GM18519 (cell line): ENCODE data around the gene NAT14.
"Not testable (repeated sequence)": the region's sequence is repeated elsewhere in the genome, so short reads cannot be mapped to it uniquely, and the experiment has no call there.

ENCODE experiments used
- ATAC-seq: cut with Tn5 transposase; IDR thresholded peaks from one replicate; pipeline ENCODE4 v1.9.1; 2021; ENCODE audit warnings: mild to moderate bottlenecking, moderate library complexity; ENCODE audit not compliant: unreplicated experiment, low FRiP score

Gene NAT14

DNA sequence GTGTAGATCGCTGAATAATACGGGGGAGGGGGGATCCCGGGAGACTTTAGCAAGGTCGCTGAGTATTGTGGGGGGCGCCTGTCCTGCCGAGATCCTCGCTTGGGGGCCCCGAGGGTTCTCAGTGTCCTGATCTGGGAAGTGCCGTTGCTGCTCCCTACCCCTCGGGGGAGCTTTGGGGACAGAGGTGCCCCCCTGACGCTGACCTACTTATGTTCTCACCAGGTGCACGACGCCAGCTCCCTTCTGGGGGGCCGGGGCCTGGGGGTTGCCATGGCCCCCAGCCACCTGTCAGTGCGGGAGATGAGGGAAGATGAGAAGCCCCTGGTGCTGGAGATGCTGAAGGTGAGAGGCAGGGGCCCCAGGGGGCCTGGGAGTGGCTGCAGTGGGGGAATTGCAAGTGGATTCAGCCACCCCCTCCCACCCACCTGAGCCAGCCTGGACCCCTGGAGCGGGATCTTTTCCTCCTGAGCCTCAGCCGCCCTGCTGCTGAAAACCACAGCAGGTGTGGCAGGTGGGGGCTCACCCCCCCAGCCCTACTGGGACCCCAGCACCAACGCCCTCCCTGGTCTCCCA, 537 bp downstream of the NAT14 start:
- no peak for ATAC-seq

GRCh38 chr19:55486043-55486970, 1.3 kb downstream of the NAT14 start:
- ATAC-seq: no peak

GRCh38 chr19:55486971-55487923, 2.3 kb downstream of the NAT14 start:
- ATAC-seq: no peak

GRCh38 chr19:55487924-55488687, 3.1 kb downstream of the NAT14 start, which contains the start of gene SSC5D:
Gene SSC5D, plus strand, starts transcription at chr19:55488436. Its CDS starts 154 bp downstream, at chr19:55488590.
- no peak for ATAC-seq

GRCh38 chr19:55488986-55489710, 4.2 kb downstream of the NAT14 start:
- ATAC-seq: no peak

DNA sequence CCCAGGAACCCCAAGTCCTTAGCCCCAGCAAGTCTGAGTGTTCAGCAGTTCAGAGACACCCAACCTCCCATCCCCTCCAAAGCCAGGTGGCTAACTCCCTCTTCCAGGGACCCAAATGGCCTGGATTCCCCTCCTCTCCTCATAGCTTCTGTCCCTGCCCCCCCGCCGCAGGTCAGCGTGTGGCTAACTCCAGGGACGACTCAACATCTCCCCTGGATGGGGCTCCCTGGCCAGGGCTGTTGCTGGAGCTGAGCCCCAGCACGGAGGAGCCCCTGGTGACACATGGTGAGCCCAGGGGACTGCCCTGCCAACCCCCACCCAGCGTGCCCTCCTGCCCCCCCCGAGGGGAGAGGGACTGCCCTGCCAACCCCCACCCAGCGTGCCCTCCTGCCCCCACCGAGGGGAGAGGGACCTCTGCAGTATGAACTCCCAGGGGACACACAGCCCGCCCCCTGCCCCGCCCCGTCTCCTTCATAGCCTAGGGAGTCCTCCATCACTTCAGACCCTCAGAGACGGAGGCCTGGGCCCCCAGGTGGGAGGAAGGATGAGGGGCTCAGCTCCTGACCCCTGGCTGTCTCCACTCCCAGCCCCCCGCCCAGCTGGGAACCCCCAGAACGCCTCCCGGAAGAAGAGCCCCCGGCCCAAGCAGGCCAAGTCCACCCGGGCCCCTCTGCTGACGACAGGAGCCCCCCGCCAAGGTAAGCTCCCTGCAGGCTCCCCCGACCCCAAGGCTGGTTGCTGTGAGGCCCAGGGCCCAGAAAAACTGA, 4.9 kb downstream of the NAT14 start:
- ATAC-seq: no peak

DNA sequence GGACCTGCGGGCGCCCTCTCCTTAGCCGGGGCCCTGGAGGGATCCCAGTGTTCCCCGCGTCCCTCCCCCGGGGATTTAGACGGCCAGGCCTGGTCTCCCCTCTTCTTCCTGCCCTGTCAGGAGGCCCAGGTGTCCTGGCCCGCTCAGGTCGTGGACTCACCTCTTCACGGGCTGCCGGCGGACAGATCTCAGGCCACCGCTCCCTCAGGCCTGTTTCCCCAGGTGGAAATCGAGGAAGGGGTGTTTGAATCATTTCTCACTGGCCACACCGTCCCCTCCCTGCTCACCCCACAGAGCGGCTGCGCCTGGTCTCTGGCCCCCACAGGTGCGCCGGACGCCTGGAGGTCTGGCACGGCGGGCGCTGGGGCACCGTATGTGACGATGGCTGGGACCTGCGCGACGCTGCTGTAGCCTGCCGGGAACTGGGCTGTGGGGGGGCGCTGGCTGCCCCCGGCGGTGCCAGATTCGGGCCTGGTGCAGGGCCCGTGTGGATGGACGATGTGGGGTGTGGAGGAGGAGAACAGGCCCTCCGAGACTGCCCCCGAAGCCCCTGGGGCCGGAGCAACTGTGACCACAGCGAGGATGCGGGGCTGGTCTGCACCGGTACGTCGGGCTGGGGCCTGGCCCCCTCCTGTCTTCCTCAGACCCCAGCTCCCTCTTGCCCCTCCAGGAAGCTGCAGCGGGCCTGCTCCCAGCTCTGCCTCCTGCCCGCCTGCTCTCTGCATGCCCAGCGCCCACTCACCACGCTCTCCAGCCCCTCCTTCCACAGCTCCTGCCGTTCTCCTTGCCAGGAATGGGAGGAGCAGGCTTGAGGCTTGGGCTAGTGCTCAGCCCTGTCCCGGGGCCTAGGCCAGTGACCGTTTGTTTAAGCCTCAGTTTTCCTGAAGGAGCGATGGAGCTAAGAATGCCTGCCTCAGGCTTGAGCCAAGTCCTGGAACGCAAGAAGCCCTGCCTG, 5.8 kb downstream of the NAT14 start:
- ATAC-seq: no peak

DNA sequence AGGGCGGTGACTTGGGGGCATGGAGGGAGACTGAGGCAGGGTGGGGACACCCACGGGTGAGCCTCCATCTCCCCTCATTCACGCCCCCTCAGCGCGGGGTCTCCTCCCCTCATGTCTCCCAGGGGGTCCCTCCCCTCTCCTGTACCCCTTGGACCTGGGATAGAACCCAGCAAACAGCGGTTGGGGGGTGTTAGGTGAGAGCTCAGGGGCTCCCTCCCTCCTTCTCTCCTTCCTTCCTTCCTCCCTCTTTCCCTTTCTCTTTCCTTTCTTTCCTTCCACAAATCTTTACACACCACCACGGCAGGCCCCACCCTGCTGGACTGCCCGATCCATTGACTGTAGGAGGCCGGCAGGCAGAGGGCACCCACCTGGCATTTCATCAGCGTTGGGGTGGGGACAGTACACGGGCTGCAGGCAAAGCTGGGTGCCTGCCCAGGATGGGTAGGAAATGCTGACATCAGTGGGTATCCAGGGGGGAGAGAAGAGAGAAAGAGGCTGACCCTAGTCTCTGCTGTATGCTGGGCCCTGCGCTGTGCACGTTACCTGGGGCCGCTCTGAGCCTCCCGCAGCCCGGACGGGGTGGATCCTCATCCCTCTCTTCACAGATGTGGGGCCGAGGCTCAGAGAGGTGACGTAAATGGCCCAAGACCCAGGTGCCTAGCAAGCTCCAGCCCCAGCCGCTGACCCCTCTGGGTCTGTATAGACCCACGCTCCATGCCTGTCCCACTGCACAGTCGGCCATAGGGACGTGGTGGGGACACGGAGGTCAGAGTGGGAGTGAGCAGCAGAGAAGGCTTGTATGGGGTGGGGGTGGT, 6.8 kb downstream of the NAT14 start:
- no peak for ATAC-seq

DNA sequence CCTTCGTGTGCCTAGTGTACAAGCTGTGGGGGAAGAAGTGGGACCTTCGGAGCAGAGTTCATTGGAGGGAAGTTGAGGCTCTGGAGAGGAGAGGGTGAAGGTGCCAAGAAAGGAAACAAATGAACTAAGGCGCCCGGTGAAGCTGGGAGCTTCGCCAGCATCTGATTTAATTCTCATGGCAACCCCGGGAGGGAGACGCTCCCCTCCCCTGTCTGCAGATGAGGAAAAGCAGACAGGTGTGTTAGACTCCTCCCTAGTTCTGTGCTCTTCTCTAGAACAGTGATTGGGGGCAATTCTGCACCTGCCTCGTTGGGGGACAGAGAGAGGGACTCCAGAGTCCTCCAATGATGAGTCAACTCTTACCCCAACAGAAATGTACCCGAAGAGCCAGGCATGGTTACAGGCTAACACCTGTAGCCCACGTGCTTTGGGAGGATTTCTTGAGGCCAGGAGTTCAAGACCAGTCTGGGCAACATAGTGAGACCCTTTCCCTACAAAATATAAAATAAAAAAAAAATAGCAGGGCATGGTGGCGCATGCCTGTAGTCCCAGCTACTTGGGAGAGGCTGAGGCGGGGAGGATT, 7.5 kb downstream of the NAT14 start:
- no peak for ATAC-seq

DNA sequence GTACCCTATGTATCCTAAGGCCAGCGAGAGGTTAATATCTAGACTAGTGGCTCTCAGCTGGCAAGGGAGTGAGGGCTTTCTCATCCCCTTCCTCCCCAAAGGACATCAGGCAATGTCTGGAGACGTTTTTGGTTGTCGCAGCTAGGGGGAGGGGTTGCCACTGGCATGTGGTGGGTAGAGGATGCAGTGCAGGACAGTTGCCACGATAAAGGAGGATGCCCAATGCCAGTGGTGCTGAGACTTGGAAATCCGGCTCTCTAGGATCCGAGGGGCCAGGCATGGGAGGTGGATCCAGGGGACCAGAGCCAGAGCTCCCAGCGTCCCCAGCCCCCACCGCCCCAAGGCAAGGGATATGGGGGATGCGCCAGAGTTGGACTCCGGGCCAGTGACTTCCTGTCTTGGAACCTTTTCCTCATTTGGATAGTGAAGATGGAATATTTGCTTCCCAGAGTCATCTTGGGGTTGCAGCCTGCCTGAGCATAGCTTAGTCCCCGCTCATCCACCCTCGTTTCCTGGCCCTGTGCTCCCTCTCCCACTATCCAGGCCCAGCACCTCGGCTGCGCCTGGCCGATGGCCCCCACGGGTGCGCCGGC, 8.2 kb downstream of the NAT14 start:
- ATAC-seq: no peak

- no peak for ATAC-seq
Measured at GRCh38 chr19:55493645-55494171, 8.7 kb downstream of the NAT14 start.

DNA sequence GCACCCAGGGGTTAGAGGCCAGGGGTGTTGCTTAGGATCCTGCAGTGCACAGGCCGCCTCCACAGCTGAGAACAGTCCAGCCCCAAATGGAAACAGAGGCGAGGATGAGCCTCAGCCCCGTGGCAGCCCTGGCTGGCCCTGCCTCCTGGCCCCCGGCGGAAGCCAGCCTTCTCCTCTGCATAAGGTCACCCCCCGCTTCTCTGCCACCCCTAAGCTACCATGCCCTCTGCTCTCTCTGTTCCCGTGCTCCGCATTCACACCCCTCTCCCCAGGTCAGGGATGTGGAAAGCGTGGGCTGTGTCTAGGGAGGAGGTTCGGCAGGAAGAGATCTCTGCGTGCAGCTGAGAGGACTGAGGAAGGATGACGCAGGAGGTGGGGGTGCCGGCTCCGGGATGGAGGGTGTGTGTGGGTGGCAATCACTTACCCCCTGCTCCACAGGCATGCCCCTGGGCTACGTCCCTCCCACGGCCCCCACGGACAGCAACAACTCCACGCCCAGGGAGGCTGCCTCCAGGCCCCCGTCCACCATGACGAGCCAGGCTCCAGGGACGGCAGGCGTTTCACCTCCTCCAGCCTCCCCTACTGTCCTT, 9.3 kb downstream of the NAT14 start:
- ATAC-seq: no peak

DNA sequence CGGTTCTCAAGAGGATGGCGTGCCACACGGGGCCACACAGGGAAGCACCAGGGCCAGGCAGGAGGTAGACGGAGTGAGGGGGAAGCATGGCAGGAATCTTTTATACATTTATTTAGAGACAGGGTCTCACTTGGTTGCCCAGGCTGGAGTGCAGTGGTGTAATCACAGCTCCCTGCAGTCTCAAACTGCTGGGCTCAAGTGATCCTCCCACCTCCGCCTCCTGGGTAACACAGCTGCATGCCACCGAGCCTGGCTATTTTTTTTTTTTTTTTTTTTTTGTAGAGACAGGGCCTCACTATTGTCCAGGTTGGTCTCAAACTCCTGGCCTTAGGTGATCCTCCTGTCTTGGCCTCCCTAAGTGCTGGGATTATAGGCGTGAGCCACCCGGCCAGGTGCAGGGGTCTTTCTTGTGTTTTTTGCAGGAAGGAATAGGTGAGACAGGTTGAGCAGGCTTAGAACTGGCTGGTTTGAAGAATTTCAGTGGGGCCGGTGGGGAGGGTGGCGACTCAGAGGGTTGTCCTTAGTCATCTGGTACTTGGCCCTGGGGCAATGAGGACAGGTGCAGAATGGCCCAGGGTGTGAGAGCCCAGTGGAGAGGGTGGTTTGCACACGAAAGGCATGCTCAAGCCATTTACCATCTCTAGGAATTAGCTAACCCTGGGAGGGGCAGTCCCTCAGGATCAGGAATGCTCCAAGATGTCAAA, 10.8 kb downstream of the NAT14 start:
- no peak for ATAC-seq

DNA sequence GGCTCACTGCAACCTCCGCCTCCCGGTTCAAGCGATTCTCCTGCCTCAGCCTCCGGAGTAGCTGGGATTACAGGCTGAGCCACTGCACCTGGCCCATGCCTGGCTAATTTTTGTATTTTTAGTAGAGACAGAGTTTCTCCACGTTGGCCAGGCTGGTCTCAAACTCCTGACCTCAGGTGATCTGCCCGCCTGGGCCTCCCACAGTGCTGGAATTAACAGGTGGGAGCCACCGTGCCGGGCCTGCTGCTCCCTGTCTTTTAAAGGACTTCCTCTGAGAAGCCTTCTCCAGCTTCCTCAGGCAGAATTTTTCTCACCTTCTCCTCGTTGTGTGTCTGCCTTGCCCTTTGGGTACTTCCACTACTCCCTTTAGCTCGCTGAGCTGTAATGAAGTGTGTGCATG, 11.8 kb downstream of the NAT14 start:
- not testable (repeated sequence) for ATAC-seq

- no peak for ATAC-seq
Measured at GRCh38 chr19:55497763-55498162, 12.8 kb downstream of the NAT14 start.
